ENCODE measurements around the gene RGL2. TPM values are rescaled to one million over a fixed set of nuclear protein-coding genes. Genes with fewer than 3 reads are reported as not detected.

RGL2 gene
- total and polyA plus RNA-seq, 2 experiments from 2014 or later = 63.3 to 82.1 TPM

DNA sequence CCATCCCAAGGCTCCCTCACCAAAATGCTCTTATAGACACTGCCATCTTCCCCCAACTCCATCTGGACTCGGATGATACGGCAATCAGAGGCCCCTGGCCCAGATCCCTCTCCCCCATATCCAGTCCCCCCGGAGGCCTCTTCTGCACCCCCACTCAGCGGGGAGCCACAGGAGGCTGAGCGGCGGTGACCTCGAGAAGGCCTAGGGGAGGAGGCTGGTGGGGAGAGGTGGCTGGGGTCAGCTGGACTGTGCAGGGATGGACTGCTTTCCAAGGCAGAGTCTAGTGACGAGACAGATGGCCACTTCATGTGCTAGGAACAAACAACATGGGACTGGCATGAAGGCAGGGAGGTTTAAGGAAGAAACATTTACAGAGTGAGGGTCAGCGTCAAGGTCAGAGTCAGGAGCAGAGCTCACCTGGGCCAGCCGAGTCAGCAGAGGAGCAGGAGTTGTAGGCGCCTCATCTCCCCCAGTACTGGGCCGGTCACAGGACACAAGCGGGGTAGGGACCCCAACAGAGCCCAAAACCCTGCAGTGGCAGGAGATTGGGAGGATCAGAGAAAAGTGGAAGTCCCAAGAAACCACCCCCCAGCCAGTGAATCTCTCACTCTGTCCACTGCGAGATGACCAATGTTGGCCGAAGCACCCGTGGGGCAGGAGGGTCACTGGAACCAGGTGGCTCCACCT lies 5.6 kb downstream of the RGL2 start:
- Histone ChIP-seq H3K36me3 (replicated peaks; ENCODE audit: insufficient read depth, low read depth) (no peaks in the 10 kb centered on the region), H3K4me1 (ENCODE audit: insufficient read depth) (peaks cover 16% of the 10 kb centered on the region), H3K4me3 (no peak overlapping the region), H3K79me2 (peaks cover 39% of the 10 kb centered on the region), H4K20me1 (ENCODE audit: insufficient read depth, poor library complexity, severe bottlenecking) (no peaks in the 10 kb centered on the region), H3K27me3 (no peaks in the 10 kb centered on the region), H3K27ac (no peak overlapping the region), H3K4me2 (no peak overlapping the region), H3K9me2 (replicated peaks; ENCODE audit: insufficient read depth) (no peaks in the 10 kb centered on the region), H3K9me3 (ENCODE audit: low read depth) (no peaks in the 10 kb centered on the region), H2AFZ (no peak overlapping the region)
- WGBS (ENCODE audit: low lambda C conversion rate, missing lambda C conversion rate) = 94% methylated on average over 16 of the region's 16 CpGs
- no peak for DNase-seq (ENCODE audit: low spot score)
- TF ChIP-seq CTCF (IDR thresholded peaks at IDR 0.05; ENCODE audit: poor library complexity) (no peak), EZH2phosphoT487 (IDR thresholded peaks at IDR 0.05; ENCODE audit: low read depth, severe bottlenecking, unreplicated experiment) (no peak), EZH2 (IDR thresholded peaks at IDR 0.05; ENCODE audit: borderline replicate concordance) (no peak)

DNA sequence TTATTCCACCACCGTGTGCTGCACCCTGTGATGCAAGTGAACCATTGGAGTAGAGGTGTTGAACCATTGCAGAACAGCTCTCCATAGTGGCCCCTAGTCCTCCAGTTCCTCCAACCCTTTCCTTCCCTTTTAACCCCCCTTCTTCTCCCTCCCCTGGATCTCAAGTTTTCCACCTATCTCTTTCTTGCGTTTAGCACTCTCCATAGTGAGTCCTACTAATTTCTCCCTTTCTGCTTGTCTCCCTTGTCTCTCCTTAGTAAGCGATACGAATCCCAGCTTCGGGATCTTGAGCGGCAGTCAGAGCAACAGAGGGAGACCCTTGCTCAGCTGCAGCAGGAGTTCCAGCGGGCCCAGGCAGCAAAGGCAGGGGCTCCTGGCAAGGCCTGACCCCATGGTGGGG lies 8.3 kb downstream of the RGL2 start:
- WGBS (ENCODE audit: low lambda C conversion rate, missing lambda C conversion rate) = 87% methylated on average over 7 of the region's 7 CpGs
- TF ChIP-seq EZH2phosphoT487 (IDR thresholded peaks at IDR 0.05; ENCODE audit: low read depth, severe bottlenecking, unreplicated experiment) (no peak), EZH2 (IDR thresholded peaks at IDR 0.05; ENCODE audit: borderline replicate concordance) (no peak), CTCF (IDR thresholded peaks at IDR 0.05; ENCODE audit: poor library complexity) (no peak)
- H3K36me3 ChIP-seq (replicated peaks; ENCODE audit: insufficient read depth, low read depth) = no peaks in the 10 kb centered on the region
- H3K9me2 ChIP-seq (replicated peaks; ENCODE audit: insufficient read depth) = no peaks in the 10 kb centered on the region
- H3K4me3 ChIP-seq = peak overlapping the region; percentile 26
- H3K4me1 ChIP-seq (ENCODE audit: insufficient read depth) = peaks cover 13% of the 10 kb centered on the region
- H4K20me1 ChIP-seq (ENCODE audit: insufficient read depth, poor library complexity, severe bottlenecking) = no peaks in the 10 kb centered on the region
- peak overlapping the region; percentile 54 for H3K27ac ChIP-seq
- no peak for DNase-seq (ENCODE audit: low spot score)
- H2AFZ ChIP-seq = no peak overlapping the region
- H3K9me3 ChIP-seq (ENCODE audit: low read depth) = no peaks in the 10 kb centered on the region
- H3K79me2 ChIP-seq = peaks cover 29% of the 10 kb centered on the region
- peak overlapping the region; percentile 88 for H3K4me2 ChIP-seq
- H3K27me3 ChIP-seq = no peaks in the 10 kb centered on the region

- 6% methylated on average over 14 of the region's 14 CpGs for WGBS (ENCODE audit: low lambda C conversion rate, missing lambda C conversion rate)
- Histone ChIP-seq H3K4me2 (peak overlapping the region; percentile 88), H3K4me1 (ENCODE audit: insufficient read depth) (peaks cover 13% of the 10 kb centered on the region), H3K9me3 (ENCODE audit: low read depth) (no peaks in the 10 kb centered on the region), H3K27ac (peak overlapping the region; percentile 54), H4K20me1 (ENCODE audit: insufficient read depth, poor library complexity, severe bottlenecking) (no peaks in the 10 kb centered on the region), H3K79me2 (peaks cover 29% of the 10 kb centered on the region), H2AFZ (peak overlapping the region; percentile 24), H3K4me3 (peak overlapping the region; percentile 26), H3K9me2 (replicated peaks; ENCODE audit: insufficient read depth) (no peaks in the 10 kb centered on the region), H3K27me3 (no peaks in the 10 kb centered on the region), H3K36me3 (replicated peaks; ENCODE audit: insufficient read depth, low read depth) (no peaks in the 10 kb centered on the region)
- TF ChIP-seq CTCF (IDR thresholded peaks at IDR 0.05; ENCODE audit: poor library complexity) = no peak
- no peak for TF ChIP-seq EZH2 (IDR thresholded peaks at IDR 0.05; ENCODE audit: borderline replicate concordance)
- no peak for TF ChIP-seq EZH2phosphoT487 (IDR thresholded peaks at IDR 0.05; ENCODE audit: low read depth, severe bottlenecking, unreplicated experiment)
- DNase-seq (ENCODE audit: low spot score) = no peak
Observed at GRCh38 chr6:33289784-33290315, 8.9 kb downstream of the RGL2 start.
